Vagina (tissue), 2 donors: ENCODE data around the gene DNAH3. TPM values are rescaled to one million over a fixed set of nuclear protein-coding genes. Genes with fewer than 3 reads are reported as not detected.

Source experiments
- DNase-seq, 2 donors: peaks; one replicate each; pipeline ENCODE4 v3.0.0-alpha.2; 2017; ENCODE audit errors: extremely low spot score in 2 of 2
- H3K27ac ChIP-seq: fragments of 200-600 bp; sonication (generic); one replicate; pipeline ENCODE4 v1.5.1; 2019
- H3K27me3 ChIP-seq: fragments of 200-600 bp; sonication (generic); one replicate; pipeline ENCODE4 v1.5.1; 2019
- H3K36me3 ChIP-seq, 2 donors: fragments of 200-600 bp; sonication (generic); one replicate each; pipeline ENCODE4 v1.5.1; 2017 to 2019
- H3K4me1 ChIP-seq: fragments of 200-600 bp; sonication (generic); one replicate; pipeline ENCODE4 v1.5.1; 2019
- H3K4me3 ChIP-seq, 2 donors: fragments of 200-600 bp; sonication (generic); 1 replicate in 1 of 2; 2 replicates in 1 of 2; pipeline ENCODE4 v1.5.1; 2016 to 2019
- H3K9me3 ChIP-seq: fragments of 200-600 bp; sonication (generic); one replicate; pipeline ENCODE4 v1.5.1; 2019
- POLR2A ChIP-seq, 2 donors: fragments of 450-650 bp; IDR thresholded peaks; one replicate each; pipeline ENCODE4 v1.6.1; 2017; ENCODE audit warnings: antibody characterized with exemption in 2 of 2, mild to moderate bottlenecking in 2 of 2, moderate library complexity in 2 of 2
- POLR2AphosphoS5 ChIP-seq, 2 donors: sonication (generic); formaldehyde crosslinking; IDR thresholded peaks; one replicate each; pipeline ENCODE4 v1.9.0; 2017; ENCODE audit warnings: antibody characterized with exemption in 2 of 2, mild to moderate bottlenecking in 2 of 2, low read depth in 1 of 2; ENCODE audit not compliant: insufficient read depth in 1 of 2
- intact Hi-C: fragments of 100-400 bp; cut with DNase I; formaldehyde crosslinking; loops from one replicate; pipeline ENCODE4 v1.15.1; 2023
- total RNA-seq: library from RNA; depleted of rRNA; stranded (reverse); fragments of >200 nt; gene quantifications from one replicate; pipeline ENCODE4 v1.2.3, GENCODE V29; 2016
- TF ChIP-seq, protein P1 (sequence below), 3 experiments: fragments of 450-650 bp in 2 of 3; fragments of 200-600 bp in 1 of 3; sonication (generic) in 1 of 3; IDR thresholded peaks; one replicate each; pipeline ENCODE4 v1.5.1; 2017 to 2019; ENCODE audit warnings: antibody characterized with exemption in 3 of 3, mild to moderate bottlenecking in 2 of 3, moderate library complexity in 2 of 3

The DNAH3 gene
- total RNA-seq, 1 donor from 2014 or later = 0.25 TPM

DNA sequence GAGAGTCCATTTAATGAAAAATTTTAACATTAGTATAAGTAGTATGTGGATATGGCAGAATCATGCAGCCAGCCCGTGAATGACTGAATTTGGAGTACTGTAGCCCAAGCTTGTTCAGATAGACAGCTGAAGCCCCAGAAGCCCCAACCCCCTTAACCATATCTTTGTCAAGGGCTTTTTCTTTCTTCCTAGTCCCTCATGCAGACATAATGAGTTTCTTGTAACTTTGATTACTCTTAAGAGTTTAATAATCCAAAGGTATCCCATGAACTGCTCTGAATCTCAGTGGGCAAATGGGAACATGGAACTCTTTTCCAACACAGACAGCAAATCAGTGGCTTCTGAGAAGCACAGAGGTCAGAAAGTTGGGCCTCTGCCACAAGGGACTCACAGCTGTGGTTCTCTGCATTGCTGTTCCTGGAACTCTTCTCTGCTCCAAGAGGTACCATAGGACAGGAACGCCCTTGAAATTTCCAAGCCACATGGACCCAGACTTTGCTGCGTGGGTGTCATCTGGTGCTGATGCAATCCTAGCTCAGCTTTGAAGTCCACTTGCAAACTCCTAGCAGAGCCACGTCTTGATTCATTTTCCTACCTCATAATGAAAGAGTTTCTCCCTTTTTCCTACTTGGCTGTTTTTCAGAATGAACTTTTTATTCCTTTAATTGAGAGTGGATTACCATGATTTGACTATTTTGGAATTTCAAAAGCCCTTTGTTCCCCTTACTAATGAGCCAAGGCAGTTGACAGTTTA, 232.0 kb downstream of the DNAH3 start:
- H3K36me3 ChIP-seq = no peaks in the 10 kb centered on the region
- no peaks in the 10 kb centered on the region for H3K27me3 ChIP-seq
- H3K9me3 ChIP-seq = no peaks in the 10 kb centered on the region
- H3K27ac ChIP-seq = no peak overlapping the region
- H3K4me3 ChIP-seq = no peak overlapping the region
- peaks cover 9% of the 10 kb centered on the region for H3K4me1 ChIP-seq
- no peak for TF ChIP-seq POLR2A (IDR thresholded peaks at IDR 0.05)
- no peak for DNase-seq
- intact Hi-C loops = no loop called here

DNA sequence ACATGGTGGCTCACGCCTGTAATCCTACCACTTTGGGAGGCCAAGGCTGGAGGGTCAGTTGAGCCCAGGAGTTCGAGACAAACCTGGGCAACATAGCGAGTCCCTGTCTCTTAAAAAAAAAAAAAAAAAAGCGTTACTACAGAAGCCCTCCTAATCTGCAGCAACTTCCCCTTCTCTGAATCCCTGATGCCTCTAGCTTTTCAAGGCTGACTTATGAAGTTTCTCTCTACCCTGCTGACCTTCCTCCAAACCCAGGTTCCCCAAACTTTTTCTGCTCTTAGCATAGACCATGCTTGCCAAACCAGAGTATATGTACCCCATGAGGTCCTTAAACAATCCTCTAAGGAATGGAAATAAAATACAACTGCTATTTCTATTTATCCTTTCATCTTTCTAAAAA, 233.7 kb downstream of the DNAH3 start:
- H3K4me1 ChIP-seq = peaks cover 15% of the 10 kb centered on the region
- no peaks in the 10 kb centered on the region for H3K27me3 ChIP-seq
- H3K36me3 ChIP-seq = no peaks in the 10 kb centered on the region
- no peak overlapping the region for H3K4me3 ChIP-seq
- intact Hi-C loops = no loop called here
- no peaks in the 10 kb centered on the region for H3K9me3 ChIP-seq
- TF ChIP-seq POLR2A (IDR thresholded peaks at IDR 0.05) (no peak), POLR2AphosphoS5 (IDR thresholded peaks at IDR 0.05; ENCODE audit: insufficient read depth in 1 of 2, low read depth in 1 of 2) (no peak)
- no peak for DNase-seq
- no peak overlapping the region for H3K27ac ChIP-seq

DNA sequence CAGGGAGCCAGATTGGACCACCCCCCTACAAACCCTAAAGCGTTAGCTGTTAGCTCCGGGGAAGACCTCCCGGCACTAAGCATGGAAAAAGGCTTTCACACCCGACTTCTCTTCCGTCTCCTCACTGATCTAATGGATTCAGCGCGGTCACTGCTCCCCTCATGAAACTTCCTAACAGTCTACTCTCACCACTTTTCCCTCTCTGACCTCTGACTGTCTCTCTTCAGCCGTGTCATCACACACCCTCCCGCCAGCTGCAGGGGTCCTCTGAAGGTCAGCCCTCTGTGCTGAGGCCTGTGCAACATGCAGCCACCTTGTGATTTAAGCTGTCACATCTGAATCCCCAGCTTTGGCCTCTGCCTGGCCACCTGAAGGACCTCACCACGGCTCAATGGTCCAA, 234.4 kb downstream of the DNAH3 start:
- Histone ChIP-seq H3K27me3 (no peaks in the 10 kb centered on the region), H3K4me3 (no peak overlapping the region), H3K4me1 (peaks cover 21% of the 10 kb centered on the region), H3K9me3 (no peaks in the 10 kb centered on the region), H3K36me3 (no peaks in the 10 kb centered on the region), H3K27ac (no peak overlapping the region)
- TF ChIP-seq, protein P1, sequence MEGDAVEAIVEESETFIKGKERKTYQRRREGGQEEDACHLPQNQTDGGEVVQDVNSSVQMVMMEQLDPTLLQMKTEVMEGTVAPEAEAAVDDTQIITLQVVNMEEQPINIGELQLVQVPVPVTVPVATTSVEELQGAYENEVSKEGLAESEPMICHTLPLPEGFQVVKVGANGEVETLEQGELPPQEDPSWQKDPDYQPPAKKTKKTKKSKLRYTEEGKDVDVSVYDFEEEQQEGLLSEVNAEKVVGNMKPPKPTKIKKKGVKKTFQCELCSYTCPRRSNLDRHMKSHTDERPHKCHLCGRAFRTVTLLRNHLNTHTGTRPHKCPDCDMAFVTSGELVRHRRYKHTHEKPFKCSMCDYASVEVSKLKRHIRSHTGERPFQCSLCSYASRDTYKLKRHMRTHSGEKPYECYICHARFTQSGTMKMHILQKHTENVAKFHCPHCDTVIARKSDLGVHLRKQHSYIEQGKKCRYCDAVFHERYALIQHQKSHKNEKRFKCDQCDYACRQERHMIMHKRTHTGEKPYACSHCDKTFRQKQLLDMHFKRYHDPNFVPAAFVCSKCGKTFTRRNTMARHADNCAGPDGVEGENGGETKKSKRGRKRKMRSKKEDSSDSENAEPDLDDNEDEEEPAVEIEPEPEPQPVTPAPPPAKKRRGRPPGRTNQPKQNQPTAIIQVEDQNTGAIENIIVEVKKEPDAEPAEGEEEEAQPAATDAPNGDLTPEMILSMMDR (IDR thresholded peaks at IDR 0.05) = no peak
- no peak for TF ChIP-seq POLR2AphosphoS5 (IDR thresholded peaks at IDR 0.05; ENCODE audit: insufficient read depth in 1 of 2, low read depth in 1 of 2)
- TF ChIP-seq POLR2A (IDR thresholded peaks at IDR 0.05) = no peak
- intact Hi-C loops = no loop called here
- DNase-seq = no peak

DNA sequence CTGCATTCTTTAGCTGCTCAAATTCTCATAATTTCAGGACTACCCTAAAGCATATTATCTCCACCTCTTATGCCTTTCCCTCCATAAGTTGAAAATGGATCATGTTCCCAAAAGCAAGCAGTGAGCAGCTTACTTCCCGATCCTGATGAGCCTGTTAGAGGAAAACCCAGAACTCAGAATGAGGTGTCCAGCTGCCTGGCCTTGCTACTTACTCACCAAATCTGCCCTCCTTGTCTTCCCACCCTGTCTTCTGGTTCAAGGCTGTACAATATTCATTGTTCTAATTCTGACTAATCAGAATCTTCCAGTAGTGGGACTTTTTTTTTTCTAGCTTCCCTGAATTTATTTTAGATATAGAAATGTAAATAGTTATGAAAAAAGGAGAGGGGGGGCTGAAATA, 239.3 kb downstream of the DNAH3 start:
- intact Hi-C loops = no loop called here

DNA sequence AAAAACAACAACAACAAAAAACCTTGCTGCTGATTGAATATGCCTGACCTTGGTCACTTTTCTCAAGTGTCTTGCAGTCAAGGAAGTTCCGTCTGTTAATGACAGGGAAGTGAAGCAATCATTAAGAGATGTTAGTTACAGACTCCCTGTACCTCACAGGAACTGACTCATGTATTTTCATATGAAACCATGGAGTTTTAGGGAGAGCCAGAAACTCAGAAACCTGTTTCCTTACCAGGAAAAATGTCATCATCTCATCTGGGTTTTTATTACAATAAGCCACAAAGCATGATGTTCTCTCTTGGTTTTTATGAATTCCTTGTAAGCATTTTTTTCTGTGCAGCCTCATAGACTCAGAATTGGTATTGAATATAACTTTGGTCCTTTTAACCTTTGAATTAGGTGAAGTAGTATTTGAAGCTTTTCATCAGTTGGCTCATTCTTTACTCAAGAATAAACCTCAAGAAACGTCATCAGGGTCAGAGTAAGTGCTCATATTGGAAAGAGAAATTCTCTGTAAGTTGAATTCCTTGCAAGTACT, 239.8 kb downstream of the DNAH3 start:
- Histone ChIP-seq H3K27me3 (no peaks in the 10 kb centered on the region), H3K4me1 (peaks cover 62% of the 10 kb centered on the region), H3K9me3 (no peaks in the 10 kb centered on the region), H3K27ac (peak overlapping the region; percentile 66), H3K36me3 (no peaks in the 10 kb centered on the region), H3K4me3 (no peak overlapping the region)
- no peak for DNase-seq
- TF ChIP-seq POLR2AphosphoS5 (IDR thresholded peaks at IDR 0.05; ENCODE audit: insufficient read depth in 1 of 2, low read depth in 1 of 2) = peak in 1 of 2 donors; percentile 87
- TF ChIP-seq, protein P1 (IDR thresholded peaks at IDR 0.05) = no peak
- intact Hi-C loops = no loop called here

More for the DNA sequence above, 239.3 kb downstream of the DNAH3 start:
- Histone ChIP-seq H3K27ac (peak overlapping the region; percentile 66), H3K4me3 (no peak overlapping the region), H3K4me1 (peaks cover 57% of the 10 kb centered on the region), H3K27me3 (no peaks in the 10 kb centered on the region), H3K36me3 (no peaks in the 10 kb centered on the region), H3K9me3 (no peaks in the 10 kb centered on the region)
- DNase-seq = no peak
- no peak for TF ChIP-seq POLR2A (IDR thresholded peaks at IDR 0.05)
- TF ChIP-seq, protein P1 (IDR thresholded peaks at IDR 0.05) = no peak
- no peak for TF ChIP-seq POLR2AphosphoS5 (IDR thresholded peaks at IDR 0.05; ENCODE audit: insufficient read depth in 1 of 2, low read depth in 1 of 2)
